ENCODE results near the gene KIRREL3.

GRCh38 chr11:126394036-126394435, 606.5 kb downstream of the KIRREL3 start:
- no peak for TF ChIP-seq EZH2phosphoT487 (IDR thresholded peaks at IDR 0.05; ENCODE audit: insufficient read depth, low read depth)
- TF ChIP-seq EZH2 (IDR thresholded peaks at IDR 0.05; ENCODE audit: insufficient read depth, poor library complexity, severe bottlenecking): no peak
